ENCODE measurements around the gene CHI3L1.

DNA sequence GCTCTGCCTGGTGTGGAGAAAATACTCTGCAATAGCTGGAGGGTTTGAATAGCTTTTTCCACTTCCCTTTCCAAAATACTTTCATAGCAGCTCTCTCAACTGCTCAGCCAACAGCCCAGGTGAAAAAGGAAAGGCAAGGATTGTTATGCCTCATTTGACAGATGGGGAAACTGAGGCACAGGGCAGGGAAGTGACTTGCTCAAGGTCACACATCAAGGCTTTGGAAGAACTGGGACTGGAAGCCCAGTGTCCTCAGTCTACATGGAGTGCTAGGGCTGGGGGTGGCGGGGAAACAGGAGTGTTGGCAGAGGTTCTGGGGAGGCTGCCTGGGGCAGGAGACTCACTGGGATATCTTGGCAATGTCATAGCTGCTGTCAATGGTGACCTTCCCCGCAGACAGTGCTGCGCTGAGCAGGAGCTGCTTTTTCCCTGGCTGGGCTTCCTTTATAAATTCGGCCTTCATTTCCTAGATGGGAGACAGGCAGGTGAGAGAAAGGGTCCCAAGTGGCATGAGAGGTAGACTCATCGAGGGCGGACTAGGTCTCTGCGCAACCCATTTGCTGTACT is 4.0 kb downstream of the CHI3L1 start:
- TF ChIP-seq CTCF (conservative IDR thresholded peaks at IDR 0.05; ENCODE audit: low read length) (no peak), EZH2phosphoT487 (IDR thresholded peaks at IDR 0.05; ENCODE audit: borderline replicate concordance, low read depth, low read length) (no peak)
